Fibroblast of the aortic adventitia (primary cell): Measurements from ENCODE around the gene ADGRF3. TPM values are rescaled to one million over a fixed set of nuclear protein-coding genes. Genes with fewer than 3 reads are reported as not detected.
"Not testable (repeated sequence)": the region's sequence is repeated elsewhere in the genome, so short reads cannot be mapped to it uniquely, and the experiment has no call there.

Source experiments
- DNase-seq: peaks from one replicate; pipeline ENCODE4 v3.0.0-alpha.2; 2010; ENCODE audit warnings: low read depth
- H3K4me3 ChIP-seq: 2 replicates; pipeline ENCODE4 v1.5.1; 2011; ENCODE audit warnings: low read depth, mild to moderate bottlenecking, control low read depth, low read length, moderate library complexity
- total RNA-seq: library from RNA; depleted of rRNA; stranded (reverse); fragments of >200 nt; gene quantifications from 2 replicates; pipeline ENCODE4 v1.2.3, GENCODE V29; 2012; ENCODE audit warnings: low replicate concordance
- TF ChIP-seq, protein P1 (sequence below): IDR thresholded peaks from 2 replicates; pipeline ENCODE4 v1.5.1; 2011; ENCODE audit warnings: mild to moderate bottlenecking, low read length, control low read depth, inconsistent platforms; ENCODE audit not compliant: insufficient read depth

The ADGRF3 gene
- total RNA-seq, 1 donor = 0.09 TPM

DNA sequence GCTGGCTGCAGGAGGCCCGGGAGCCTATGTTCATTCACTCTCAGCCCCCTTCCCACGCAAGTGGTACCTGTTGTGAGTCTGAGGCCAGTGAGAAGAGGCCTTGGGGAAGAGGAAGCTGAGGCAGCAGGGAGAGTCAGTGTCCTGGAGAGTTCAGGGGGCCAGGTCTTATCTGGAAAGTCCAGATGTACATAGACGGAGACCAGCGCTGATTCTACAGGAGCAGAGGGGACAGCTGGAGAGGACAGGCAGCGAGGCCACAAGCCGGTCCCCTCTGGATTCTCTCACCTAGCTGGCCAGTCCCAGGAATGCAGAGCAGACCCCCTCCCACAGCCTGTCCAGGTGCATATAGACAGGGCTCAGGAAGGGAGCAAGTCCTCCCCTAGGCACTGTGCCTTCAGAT is 29.7 kb downstream of the ADGRF3 start:
- DNase-seq = no peak
- H3K4me3 ChIP-seq = no peak overlapping the region
- TF ChIP-seq, protein P1, sequence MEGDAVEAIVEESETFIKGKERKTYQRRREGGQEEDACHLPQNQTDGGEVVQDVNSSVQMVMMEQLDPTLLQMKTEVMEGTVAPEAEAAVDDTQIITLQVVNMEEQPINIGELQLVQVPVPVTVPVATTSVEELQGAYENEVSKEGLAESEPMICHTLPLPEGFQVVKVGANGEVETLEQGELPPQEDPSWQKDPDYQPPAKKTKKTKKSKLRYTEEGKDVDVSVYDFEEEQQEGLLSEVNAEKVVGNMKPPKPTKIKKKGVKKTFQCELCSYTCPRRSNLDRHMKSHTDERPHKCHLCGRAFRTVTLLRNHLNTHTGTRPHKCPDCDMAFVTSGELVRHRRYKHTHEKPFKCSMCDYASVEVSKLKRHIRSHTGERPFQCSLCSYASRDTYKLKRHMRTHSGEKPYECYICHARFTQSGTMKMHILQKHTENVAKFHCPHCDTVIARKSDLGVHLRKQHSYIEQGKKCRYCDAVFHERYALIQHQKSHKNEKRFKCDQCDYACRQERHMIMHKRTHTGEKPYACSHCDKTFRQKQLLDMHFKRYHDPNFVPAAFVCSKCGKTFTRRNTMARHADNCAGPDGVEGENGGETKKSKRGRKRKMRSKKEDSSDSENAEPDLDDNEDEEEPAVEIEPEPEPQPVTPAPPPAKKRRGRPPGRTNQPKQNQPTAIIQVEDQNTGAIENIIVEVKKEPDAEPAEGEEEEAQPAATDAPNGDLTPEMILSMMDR = no peak

DNA sequence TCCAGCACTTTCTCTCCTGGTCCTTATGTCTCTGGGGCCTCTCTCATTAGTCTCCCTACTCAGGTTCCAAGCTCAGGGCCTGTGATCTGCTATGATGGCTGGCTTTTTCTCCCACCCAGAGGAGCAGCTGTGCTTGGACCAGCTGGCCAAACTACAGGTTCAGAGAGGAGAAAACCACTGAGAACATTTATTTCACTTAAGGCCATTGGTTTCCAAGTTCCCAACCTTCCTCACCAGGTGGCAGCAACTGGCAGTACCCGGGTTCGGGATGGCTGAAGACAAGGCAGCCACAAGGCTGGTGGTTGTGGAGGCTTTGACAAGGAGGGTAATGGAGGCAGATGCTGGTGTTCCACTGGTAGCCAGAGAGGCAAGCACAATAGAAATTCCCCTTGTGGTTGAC is 30.5 kb downstream of the ADGRF3 start:
- TF ChIP-seq, protein P1 = peak; percentile 10
- H3K4me3 ChIP-seq = no peak overlapping the region
- DNase-seq = no peak

DNA sequence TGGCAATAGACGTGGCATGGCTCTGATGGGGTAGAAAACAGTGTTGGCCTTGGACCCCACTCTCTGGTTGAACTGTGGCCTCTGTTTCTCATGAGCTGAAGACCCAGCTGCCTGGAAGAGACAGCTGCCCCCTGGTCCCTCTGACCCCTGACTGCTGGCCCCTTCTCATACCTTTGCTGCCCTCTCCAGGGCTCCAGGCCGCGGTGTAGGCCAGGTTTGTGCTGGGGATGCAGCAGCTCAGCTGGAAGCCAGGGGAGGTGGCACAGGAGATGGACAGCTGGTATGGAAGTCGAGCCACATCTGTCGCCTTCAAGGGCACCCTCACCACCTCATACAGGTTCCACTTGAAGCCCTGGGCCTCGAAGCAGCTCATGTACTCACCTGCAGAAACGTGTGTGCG is 32.3 kb downstream of the ADGRF3 start:
- no peak overlapping the region for H3K4me3 ChIP-seq
- TF ChIP-seq, protein P1 = no peak
- DNase-seq = no peak

DNA sequence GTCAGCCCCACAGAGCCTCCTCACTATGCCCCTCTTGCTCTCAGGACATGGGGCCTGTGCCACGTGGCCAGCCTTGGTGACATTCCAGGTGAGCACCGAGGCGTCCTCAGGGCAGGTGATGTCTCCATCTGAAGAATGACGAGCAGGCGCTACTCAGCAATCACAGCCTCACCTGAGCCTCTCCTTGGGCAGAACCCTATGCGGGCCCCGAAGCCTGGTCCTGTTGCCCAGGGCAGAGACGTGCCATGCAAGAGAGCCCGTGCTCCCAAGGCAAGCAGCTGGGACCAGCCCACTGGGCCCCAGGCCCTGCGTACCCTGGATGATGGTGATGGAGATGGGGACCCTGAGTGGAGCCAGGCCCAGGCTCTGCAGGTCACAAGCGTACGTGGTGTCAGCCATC is 33.1 kb downstream of the ADGRF3 start:
- TF ChIP-seq, protein P1 = no peak
- H3K4me3 ChIP-seq = no peak overlapping the region

DNA sequence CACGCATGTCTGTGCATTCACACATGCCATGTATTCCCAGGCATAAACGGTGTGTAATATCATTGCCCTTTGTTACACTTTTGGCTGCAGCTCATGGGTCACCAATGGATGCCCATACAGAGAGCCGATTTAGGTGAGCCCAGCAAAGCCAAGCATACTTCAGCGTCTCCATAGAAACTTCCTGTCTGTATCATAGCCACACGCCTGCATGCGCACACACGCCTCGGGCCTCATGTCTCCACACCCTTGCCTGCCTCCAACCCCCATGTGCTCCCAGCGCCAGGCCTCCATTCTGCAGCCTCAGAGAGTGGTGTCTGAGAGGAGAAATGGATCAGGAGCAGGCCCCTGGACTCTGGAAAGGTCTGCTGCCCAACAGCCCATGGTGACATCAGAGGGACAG is 34.1 kb downstream of the ADGRF3 start:
- DNase-seq = no peak
- TF ChIP-seq, protein P1 = no peak
- H3K4me3 ChIP-seq = no peak overlapping the region

More for the DNA sequence above, 33.1 kb downstream of the ADGRF3 start:
- DNase-seq = no peak

DNA sequence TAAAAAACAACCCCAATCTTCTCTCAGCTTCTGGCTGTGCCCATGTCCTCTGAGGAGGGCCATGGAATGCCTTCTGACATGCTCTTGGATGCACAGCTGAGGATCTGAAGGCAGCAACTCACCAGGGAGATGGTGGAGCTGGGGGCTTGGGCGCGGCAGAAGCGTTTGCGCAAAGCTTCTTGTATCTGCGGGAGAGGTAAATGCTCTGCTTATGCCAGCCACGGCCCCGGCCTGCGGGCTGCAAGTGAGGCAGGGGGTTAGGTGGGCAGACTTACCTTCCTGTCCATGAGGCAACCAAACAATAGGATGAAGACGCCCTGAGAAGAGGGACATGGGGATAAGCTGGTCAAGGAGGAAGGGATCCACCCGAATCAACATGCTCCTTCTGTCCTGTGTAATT is 36.7 kb downstream of the ADGRF3 start:
- TF ChIP-seq, protein P1 = no peak
- no peak for DNase-seq
- H3K4me3 ChIP-seq = no peak overlapping the region

DNA sequence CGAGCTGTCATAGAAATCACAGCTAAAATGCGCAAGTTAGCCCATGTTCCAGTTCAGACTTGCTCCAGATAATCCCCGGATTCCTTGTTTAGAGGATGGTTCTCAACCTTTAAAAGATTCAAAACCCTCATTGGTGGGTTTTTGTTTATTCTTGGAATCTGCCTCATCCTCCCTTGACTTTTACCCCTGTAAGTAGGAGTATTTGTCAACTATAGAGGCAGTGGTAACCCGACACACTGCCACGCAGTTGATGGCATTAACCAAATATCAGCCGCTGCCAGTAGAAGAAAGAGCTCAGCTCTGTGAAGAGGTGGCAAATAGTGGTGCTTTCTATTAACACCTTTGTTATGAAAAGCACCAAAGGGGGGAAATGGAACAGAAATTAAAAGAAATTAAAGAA is 41.0 kb downstream of the ADGRF3 start:
- TF ChIP-seq, protein P1 = no peak
- DNase-seq = no peak
- no peak overlapping the region for H3K4me3 ChIP-seq

DNA sequence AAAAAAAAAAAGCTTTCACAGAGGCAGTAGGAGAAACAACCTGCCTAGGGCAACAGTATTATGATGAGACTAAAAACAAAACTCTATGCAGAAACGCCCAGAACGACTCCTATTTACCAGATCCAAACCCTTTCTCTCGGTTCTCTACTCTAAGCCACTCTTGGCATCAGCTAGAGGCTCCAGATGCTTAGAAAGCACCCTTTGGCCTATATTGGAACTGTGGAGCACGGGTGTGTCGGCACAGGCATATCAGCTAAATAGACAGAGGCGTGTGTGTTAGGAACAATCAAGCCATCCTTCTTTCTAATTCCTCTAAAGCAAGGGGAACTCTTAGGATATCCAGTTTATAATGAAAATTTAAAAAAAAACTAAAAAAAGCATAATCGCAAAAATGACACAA is 41.5 kb downstream of the ADGRF3 start:
- not testable (repeated sequence) for DNase-seq, H3K4me3 ChIP-seq
